HG02798 (cell line): Measurements from ENCODE around the gene DNAJB5.

Experiments used
- ATAC-seq: cut with Tn5 transposase; IDR thresholded peaks from one replicate; pipeline ENCODE4 v1.9.1; 2021; ENCODE audit warnings: mild to moderate bottlenecking; ENCODE audit not compliant: unreplicated experiment, poor library complexity

DNAJB5 gene

GRCh38 chr9:34983209-34983608 is 6.3 kb upstream of the DNAJB5 start:
- ATAC-seq = no peak

DNA sequence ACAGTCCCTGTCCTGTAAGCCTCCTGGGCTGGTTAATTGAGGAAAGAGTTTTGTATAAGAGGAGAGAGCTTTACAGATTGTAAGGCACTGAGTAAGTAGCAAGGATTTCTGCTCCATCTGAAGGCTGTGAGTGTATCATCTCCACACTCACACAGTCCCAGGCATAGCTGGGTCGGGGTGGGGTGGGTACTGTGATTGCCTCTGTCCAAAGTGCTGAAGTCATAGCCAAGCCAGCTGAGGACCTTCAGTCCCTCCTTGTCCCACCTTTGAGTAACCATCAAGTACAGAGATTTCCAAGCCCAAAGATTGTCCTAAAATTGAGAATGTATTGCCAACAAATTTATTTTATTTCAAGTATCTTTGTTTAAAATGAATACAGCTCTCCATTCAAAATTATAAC is 5.5 kb upstream of the DNAJB5 start:
- ATAC-seq = no peak

DNA sequence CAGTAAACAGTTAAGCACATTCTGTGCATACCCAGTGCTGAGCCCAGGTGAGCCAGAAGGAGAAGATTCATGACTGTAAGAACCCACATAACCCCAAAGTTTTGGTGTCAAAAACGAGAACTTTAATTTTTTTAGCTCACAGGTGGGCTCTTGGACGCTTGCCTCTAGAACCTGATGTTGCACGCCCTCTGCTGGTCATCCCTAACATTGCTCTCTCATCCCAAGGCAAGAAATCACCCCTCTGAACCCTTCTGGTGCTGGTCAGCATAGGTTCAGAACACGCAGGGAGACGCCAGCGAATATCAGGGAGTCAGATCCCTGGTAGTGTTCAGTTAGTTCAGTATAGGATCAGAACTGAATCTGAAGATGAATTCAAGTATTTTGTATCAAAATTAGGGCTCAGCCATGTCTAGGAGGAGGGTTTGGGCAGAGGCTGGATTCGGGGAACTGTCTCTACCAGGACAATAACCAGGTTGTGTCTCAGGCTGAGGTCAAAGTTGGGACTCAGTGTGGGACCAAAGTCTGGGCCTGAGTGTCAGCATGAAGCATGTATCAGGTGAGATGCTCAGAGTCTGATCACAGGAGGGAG is 4.1 kb upstream of the DNAJB5 start:
- no peak for ATAC-seq

- no peak for ATAC-seq
These were observed 3.0 kb upstream of the DNAJB5 start for GRCh38 chr9:34986540-34987047.

DNA sequence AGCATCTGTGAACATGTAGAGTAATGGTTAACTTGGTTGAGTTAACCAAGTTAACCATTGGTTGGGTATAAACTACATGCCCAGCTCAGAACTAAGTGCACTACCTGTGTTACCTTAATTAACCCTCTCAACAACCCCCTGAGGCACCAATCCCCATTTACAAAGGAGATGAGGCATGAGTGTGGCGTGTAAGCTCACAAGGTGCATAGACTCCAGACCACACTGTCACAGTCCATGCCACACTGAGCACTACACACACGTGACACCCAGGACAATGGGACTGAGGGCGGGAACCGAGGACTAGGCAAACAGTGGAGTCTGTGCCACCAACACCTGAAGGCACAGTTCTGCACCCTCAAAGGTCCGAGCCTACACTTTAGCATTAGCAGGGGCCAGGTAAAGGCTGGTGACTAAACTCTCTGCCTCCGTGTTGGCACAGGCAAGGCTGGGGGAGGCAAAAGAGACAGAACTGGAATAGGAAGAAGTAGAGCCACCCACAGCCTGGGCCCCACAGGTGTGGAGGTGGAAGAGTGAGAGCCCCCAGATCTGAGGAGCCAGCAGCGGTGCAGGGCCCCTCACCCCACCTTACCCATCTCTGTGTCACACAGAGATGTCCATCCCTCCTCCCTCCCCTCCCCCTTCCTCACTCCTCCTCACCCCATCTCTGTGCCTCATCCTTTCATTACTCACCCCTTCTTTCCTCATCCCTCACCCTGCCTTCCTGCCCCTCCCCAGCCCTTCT is 2.2 kb upstream of the DNAJB5 start:
- no peak for ATAC-seq

DNA sequence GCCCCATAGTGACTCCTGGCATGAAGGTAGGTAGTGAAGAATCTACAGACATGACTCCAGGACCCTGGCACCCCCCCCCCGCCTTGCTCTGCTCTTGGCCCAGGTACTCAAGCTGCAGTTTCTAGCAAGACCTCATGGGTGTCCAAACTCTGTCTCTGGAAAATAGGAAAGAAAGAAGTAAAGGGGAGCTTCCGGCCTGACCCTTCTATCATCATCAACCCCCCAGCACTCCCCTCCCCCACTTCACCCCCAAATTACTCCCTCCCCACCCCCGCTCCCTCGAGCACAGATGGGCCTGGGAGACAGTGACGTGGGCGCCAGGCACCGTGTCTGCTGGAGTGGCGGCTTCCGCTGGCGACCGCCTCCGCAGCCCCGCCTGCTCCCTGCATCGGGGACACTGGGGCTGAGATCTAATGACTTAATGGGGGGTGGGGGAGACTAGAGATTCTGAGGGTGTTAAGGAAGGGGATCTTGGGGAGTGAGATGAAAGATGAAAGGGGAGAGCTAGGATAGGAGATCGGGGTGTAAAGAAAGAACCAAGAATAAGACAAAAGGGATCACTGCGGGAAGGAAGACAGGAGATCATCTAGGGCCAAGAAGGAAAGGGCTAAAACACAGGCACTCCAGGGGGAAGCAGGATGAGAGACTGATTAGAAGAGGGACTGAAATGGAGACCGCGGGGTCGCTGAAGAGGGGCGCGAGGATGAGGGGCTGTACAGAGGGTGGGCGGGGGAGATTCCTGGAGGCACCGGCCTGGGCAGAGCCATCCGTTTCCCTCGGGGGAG is 1.1 kb upstream of the DNAJB5 start:
- no peak for ATAC-seq

- no peak for ATAC-seq
These were observed 546 bp downstream of the DNAJB5 start for GRCh38 chr9:34989946-34990635.

DNA sequence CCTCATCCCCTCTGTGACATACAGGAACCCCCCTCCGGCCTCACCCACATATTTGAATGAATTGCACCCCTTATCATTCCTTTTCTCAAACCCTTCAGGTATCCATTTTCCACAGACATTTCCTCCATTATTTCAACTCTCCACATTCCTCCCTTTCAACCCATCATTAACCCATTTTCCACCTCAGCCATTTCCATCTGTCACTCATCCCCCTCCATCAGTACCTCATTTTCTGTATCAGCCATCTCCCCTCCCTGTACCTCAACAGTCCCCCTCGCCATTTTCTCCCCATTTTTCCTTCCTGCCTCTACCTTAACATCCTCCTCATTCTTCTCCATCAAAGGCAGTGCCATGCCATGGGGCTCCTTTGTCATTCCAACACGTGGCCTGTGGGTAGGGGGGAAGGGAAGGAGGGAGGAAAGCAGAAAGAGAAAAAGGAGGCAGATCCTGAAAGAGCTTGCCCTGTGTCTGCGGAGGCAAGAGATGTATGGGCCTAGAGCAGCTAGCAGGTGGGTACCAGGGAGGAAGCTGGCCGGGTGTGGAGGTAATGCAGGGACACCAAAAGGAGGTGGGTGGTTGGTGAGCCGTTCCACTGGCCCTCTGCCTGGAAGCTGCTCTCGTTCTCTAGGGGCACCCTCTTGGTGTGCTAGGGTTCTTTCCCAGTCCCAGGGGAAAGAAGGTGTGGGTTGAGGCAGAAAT is 1.5 kb downstream of the DNAJB5 start:
- no peak for ATAC-seq

- ATAC-seq = no peak
These were observed 2.2 kb downstream of the DNAJB5 start for GRCh38 chr9:34991607-34992375.

DNA sequence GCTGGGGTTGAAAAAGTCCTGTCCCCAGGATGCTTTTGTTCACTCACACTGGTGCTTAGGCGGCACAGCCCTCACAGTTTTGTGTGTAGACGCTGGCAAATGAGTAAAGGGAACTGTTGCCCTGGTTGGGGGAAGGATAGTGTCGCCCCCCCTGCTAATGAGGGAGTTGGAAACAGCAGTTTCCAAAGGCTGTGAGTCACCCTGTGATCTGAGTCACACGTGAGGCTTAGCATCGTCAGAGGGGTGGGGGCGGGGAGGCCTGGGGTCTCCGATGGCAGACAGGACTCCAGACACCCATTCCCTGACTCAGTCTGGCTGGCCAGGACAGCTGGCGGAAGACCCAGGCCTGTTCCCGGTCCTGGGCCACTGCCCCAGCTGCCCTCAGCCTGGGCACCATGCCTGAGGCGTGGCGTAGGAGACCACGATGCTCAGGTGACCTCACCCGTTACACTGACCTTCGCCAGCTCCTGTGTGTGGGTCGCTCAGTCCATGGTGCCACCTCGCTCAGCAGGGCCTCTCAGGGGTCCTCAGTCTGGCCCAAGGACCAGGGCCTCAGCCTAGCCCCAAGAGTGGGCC is 2.9 kb downstream of the DNAJB5 start:
- ATAC-seq = no peak

DNA sequence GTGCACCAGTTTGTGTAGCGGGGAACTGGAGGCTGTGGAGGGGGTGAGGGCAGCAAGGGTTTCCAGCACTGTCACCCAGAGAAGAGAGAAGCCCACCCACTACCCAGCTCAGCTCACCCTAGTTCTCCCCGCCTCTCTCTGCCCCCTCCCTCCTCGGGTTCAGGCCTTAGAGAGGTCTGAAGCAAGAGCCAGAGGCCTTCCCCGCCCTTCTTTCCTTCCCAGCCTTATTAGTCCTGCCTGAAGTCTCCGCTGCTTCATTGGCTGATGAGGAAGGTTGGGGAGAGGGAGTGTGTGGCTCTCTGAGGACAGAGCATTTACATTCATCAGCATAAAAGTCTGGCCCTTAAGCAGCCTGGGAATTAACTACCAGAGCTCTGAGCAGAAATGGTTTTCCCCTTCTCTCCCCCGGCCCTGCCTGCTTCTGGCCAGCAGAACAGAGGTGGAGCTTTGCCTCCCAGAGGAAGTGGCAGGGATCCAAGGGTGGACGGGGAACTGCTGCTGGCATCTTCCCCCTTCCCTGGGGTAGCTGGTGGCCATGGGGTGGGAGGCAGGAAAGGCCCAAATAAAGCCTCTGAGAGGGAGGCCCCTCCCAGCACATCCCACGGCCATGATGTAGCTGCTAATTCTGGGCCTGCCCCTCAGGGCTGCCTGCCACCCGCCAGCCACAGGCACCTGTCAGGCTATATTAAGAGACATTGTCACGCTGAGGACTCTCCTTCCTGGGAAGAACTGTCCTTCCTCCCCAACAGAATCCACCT is 4.1 kb downstream of the DNAJB5 start:
- ATAC-seq = no peak

DNA sequence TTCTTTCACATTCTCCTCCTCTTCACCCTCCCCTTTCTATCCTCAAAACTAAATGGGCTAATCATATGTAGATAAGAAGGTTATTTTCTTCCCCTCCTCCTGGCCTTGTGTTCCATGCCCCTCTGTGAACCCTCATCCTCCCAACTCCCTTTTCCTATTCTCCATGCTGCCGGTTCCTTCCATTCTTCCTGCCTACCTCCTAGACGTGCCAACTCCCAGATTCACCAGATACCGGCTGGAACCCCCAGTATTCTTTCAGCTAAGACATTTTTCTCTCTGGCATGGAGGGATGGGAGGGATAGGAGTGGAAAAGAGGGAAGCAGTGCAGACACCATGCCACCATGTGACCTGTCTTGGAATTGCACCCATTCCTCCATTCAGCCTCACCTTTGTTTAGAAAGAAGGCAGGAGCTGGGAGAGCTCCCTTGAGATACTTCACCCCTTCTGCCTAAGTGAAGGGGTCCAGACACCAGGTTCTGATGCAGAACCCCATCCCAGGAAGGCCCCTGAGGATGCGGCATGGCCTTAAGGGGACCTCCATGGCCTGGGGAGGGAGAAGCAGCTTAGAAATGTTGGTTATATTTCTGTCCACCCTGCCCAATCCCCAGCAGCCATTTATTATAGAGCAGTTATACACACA is 4.8 kb downstream of the DNAJB5 start:
- no peak for ATAC-seq

GRCh38 chr9:34994900-34995669 is 5.5 kb downstream of the DNAJB5 start:
- no peak for ATAC-seq

- ATAC-seq = no peak
These were observed 6.1 kb downstream of the DNAJB5 start for GRCh38 chr9:34995670-34996060.

DNA sequence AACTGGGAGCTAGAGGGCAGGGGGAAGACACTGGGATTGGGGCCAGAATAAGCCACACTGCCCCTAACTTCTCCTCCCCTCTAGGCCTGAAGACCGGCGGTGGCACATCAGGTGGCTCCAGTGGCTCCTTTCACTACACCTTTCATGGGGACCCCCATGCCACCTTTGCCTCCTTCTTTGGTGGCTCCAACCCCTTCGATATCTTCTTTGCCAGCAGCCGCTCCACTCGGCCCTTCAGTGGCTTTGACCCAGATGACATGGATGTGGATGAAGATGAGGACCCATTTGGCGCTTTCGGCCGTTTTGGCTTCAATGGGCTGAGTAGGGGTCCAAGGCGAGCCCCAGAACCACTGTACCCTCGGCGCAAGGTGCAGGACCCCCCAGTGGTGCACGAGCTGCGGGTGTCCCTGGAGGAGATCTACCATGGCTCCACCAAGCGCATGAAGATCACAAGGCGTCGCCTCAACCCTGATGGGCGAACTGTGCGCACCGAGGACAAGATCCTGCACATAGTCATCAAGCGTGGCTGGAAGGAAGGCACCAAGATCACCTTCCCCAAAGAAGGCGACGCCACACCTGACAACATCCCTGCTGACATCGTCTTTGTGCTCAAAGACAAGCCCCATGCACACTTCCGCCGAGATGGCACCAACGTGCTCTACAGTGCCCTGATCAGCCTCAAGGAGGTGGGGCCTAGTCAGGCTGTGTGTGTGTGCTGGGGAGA is 6.8 kb downstream of the DNAJB5 start:
- ATAC-seq = no peak

DNA sequence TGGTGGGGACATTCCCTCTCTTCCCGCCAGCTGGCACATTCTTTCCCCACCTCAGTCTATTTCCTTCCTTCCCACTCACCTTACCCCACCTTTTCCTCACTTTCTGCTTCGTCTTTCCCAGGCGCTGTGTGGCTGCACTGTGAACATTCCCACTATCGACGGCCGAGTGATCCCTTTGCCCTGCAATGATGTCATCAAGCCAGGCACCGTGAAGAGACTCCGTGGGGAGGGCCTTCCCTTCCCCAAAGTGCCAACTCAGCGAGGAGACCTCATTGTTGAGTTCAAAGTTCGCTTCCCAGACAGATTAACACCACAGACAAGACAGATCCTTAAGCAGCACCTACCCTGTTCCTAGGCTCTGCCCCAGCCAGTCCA is 7.3 kb downstream of the DNAJB5 start:
- ATAC-seq = no peak

GRCh38 chr9:34997379-34997781 is 7.8 kb downstream of the DNAJB5 start:
- no peak for ATAC-seq
